Activated CD4-positive, alpha-beta memory T cell treated with anti-CD3 and anti-CD28 coated beads for 36 hours (primary cell): ENCODE data around the gene UPB1. TPM values are rescaled to one million over a fixed set of nuclear protein-coding genes. Genes with fewer than 3 reads are reported as not detected.

Source experiments
- CTCF ChIA-PET: fragments of 350-600 bp; sonication (Branson Sonifier 250); formaldehyde crosslinking; loops from one replicate; lab custom pipeline; 2021; ENCODE audit warnings: antibody characterized with exemption, inconsistent platforms; lab: Charles Lee
- POLR2A ChIA-PET: fragments of 350-600 bp; sonication (Branson Sonifier 250); formaldehyde crosslinking; loops from one replicate; lab custom pipeline; 2021; ENCODE audit warnings: antibody characterized with exemption; lab: Charles Lee
- DNase-seq: peaks from one replicate; pipeline ENCODE4 v3.0.0-alpha.2; 2020
- H3K27ac Mint-ChIP-seq: one replicate; pipeline ENCODE4 v1.8.0; 2021; ENCODE audit warnings: mixed read lengths
- H3K27me3 Mint-ChIP-seq: one replicate; pipeline ENCODE4 v1.8.0; 2021; ENCODE audit warnings: mixed read lengths
- H3K36me3 Mint-ChIP-seq: one replicate; pipeline ENCODE4 v1.8.0; 2021; ENCODE audit warnings: mixed read lengths
- H3K4me1 Mint-ChIP-seq: one replicate; pipeline ENCODE4 v1.8.0; 2021; ENCODE audit warnings: low read depth, mixed read lengths
- H3K4me3 Mint-ChIP-seq: one replicate; pipeline ENCODE4 v1.8.0; 2021; ENCODE audit warnings: mild to moderate bottlenecking, mixed read lengths
- H3K9me3 Mint-ChIP-seq: one replicate; pipeline ENCODE4 v1.8.0; 2021; ENCODE audit warnings: mixed read lengths
- intact Hi-C: fragments of 100-400 bp; cut with micrococcal nuclease; formaldehyde crosslinking; loops from one replicate; pipeline ENCODE4 v1.15.1; 2023
- total RNA-seq, 2 experiments: library from RNA; stranded (reverse); gene quantifications; one replicate each; pipeline ENCODE4 v1.2.3, GENCODE V29; 2021

The UPB1 gene
- total RNA-seq, 2 experiments from 2014 or later = 0.19 to 0.31 TPM

- no peak overlapping the region for H3K27ac Mint-ChIP-seq
These were observed 3.7 kb downstream of the UPB1 start for GRCh38 chr22:24498824-24499223.

GRCh38 chr22:24499706-24500276 is 4.7 kb downstream of the UPB1 start:
- H3K36me3 Mint-ChIP-seq = no peaks in the 10 kb centered on the region
- ChIA-PET POLR2A (no interaction called here), CTCF (interaction anchor here (10.7 kb wide), 1 partner anchor 76 kb away, joined by 102 read pairs; the partner anchor contains the start of gene ADORA2A)
- no peak overlapping the region for H3K27ac Mint-ChIP-seq
- intact Hi-C loops = no loop called here
- peaks cover 7% of the 10 kb centered on the region for H3K4me1 Mint-ChIP-seq
- no peak overlapping the region for H3K4me3 Mint-ChIP-seq
- no peaks in the 10 kb centered on the region for H3K9me3 Mint-ChIP-seq
- H3K27me3 Mint-ChIP-seq = peaks cover 6% of the 10 kb centered on the region
- DNase-seq = no peak

More at GRCh38 chr22:24498824-24499223, 3.7 kb downstream of the UPB1 start:
- Mint-ChIP-seq H3K36me3 (no peaks in the 10 kb centered on the region), H3K4me3 (no peak overlapping the region), H3K27me3 (peaks cover 10% of the 10 kb centered on the region), H3K9me3 (no peaks in the 10 kb centered on the region), H3K4me1 (peaks cover 7% of the 10 kb centered on the region)
- DNase-seq = no peak
- CTCF ChIA-PET = interaction anchor here (0.7 to 3.7 kb wide), 2 partner anchors 61 to 76 kb away, joined by 3 to 12 read pairs; no protein-coding TSS in a partner anchor
- intact Hi-C loops = no loop called here
- POLR2A ChIA-PET = no interaction called here

- peaks cover 7% of the 10 kb centered on the region for H3K4me1 Mint-ChIP-seq
- POLR2A ChIA-PET = no interaction called here
These were observed 5.2 kb downstream of the UPB1 start for GRCh38 chr22:24500277-24500820.

GRCh38 chr22:24501301-24502005 is 6.3 kb downstream of the UPB1 start:
- POLR2A ChIA-PET = no interaction called here
- CTCF ChIA-PET = interaction anchor here (1.1 to 10.7 kb wide), 4 partner anchors 20 to 92 kb away, joined by 3 to 102 read pairs (median 6); partner anchors contain the start of gene ADORA2A
- peaks cover 7% of the 10 kb centered on the region for H3K4me1 Mint-ChIP-seq
- DNase-seq = no peak
- H3K9me3 Mint-ChIP-seq = no peaks in the 10 kb centered on the region
- intact Hi-C loops = no loop called here
- no peaks in the 10 kb centered on the region for H3K27me3 Mint-ChIP-seq
- H3K4me3 Mint-ChIP-seq = no peak overlapping the region
- H3K27ac Mint-ChIP-seq = no peak overlapping the region
- no peaks in the 10 kb centered on the region for H3K36me3 Mint-ChIP-seq

More at GRCh38 chr22:24500277-24500820, 5.2 kb downstream of the UPB1 start:
- no peak for DNase-seq
- H3K4me3 Mint-ChIP-seq = no peak overlapping the region
- CTCF ChIA-PET = interaction anchor here (10.7 kb wide), 1 partner anchor 76 kb away, joined by 102 read pairs; the partner anchor contains the start of gene ADORA2A
- no peaks in the 10 kb centered on the region for H3K9me3 Mint-ChIP-seq
- no peak overlapping the region for H3K27ac Mint-ChIP-seq
- no peaks in the 10 kb centered on the region for H3K36me3 Mint-ChIP-seq
- H3K27me3 Mint-ChIP-seq = peaks cover under 1% of the 10 kb centered on the region
- intact Hi-C loops = no loop called here

DNA sequence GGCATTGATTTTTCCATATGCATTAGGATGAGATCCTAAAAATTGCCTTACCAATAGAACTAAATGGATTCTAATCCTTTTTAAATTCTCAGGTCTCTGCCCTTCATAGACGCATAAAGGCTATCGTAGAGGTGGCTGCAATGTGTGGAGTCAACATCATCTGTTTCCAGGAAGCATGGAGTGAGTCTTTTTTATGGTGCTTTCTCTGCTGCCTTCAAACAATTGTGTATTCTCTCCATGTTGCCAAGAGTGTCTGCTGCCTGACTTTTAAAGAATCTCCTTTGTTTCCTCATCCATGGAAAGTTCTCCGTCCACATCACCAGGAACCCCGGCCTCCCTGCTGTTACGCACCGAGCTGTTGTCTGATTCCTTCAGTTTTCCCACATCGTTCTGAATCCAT is 6.9 kb downstream of the UPB1 start:
- Mint-ChIP-seq H3K27me3 (no peaks in the 10 kb centered on the region), H3K27ac (no peak overlapping the region), H3K36me3 (no peaks in the 10 kb centered on the region), H3K4me1 (peaks cover 7% of the 10 kb centered on the region), H3K4me3 (no peak overlapping the region), H3K9me3 (no peaks in the 10 kb centered on the region)
- DNase-seq = no peak
- CTCF ChIA-PET = interaction anchor here (0.9 to 10.7 kb wide), 11 partner anchors 9 to 93 kb away, joined by 3 to 102 read pairs (median 6); partner anchors contain the start of gene ADORA2A
- POLR2A ChIA-PET = no interaction called here
- intact Hi-C loops = no loop called here

GRCh38 chr22:24502541-24502940 is 7.4 kb downstream of the UPB1 start:
- POLR2A ChIA-PET = no interaction called here
- H3K4me3 Mint-ChIP-seq = no peak overlapping the region
- H3K27ac Mint-ChIP-seq = no peak overlapping the region
- peaks cover 7% of the 10 kb centered on the region for H3K4me1 Mint-ChIP-seq
- H3K27me3 Mint-ChIP-seq = no peaks in the 10 kb centered on the region
- no peaks in the 10 kb centered on the region for H3K9me3 Mint-ChIP-seq
- CTCF ChIA-PET = interaction anchor here (0.6 to 10.7 kb wide), 13 partner anchors 8 to 93 kb away, joined by 3 to 102 read pairs (median 5); partner anchors contain the start of gene ADORA2A
- H3K36me3 Mint-ChIP-seq = no peaks in the 10 kb centered on the region
- no peak for DNase-seq
- intact Hi-C loops = no loop called here

- POLR2A ChIA-PET = no interaction called here
- CTCF ChIA-PET = interaction anchor here (0.8 to 10.7 kb wide), 13 partner anchors 7 to 87 kb away, joined by 3 to 102 read pairs (median 5); partner anchors contain the start of gene ADORA2A
- H3K27ac Mint-ChIP-seq = no peak overlapping the region
These were observed 8.2 kb downstream of the UPB1 start for GRCh38 chr22:24503137-24503842.

DNA sequence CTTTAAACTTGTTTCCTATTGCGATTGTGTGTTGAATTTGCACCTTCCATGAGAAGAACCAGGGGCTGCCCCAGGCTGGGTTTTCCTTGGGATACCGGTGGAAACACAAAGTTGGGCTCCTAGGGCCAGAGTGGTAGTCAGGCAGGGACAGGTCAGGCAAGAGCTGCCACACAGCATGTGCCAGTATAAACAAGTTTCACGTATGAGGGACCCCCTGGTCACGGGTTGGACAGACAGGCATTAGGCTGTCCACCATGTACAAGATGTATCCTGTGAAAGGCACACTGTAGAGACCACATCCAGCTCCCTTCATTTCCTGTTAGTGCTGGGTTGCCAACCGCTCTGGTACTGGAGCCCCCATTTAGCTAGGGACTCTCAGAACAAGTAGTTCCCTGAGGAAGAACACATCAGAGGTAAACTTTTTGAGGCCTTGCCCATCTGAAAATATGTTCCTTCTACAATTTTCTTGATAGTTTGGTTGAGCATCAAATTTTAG is 8.8 kb downstream of the UPB1 start:
- Mint-ChIP-seq H3K36me3 (no peaks in the 10 kb centered on the region), H3K27me3 (no peaks in the 10 kb centered on the region), H3K27ac (no peak overlapping the region), H3K4me3 (no peak overlapping the region), H3K9me3 (no peaks in the 10 kb centered on the region), H3K4me1 (peaks cover 7% of the 10 kb centered on the region)
- intact Hi-C loops = loop anchor here (1.0 kb wide), 2 partner anchors 83 to 179 kb away; no protein-coding TSS in a partner anchor
- CTCF ChIA-PET = interaction anchor here (0.8 to 10.7 kb wide), 8 partner anchors 19 to 87 kb away, joined by 3 to 102 read pairs (median 4); partner anchors contain the start of gene ADORA2A
- POLR2A ChIA-PET = no interaction called here
- no peak for DNase-seq

More at GRCh38 chr22:24503137-24503842, 8.2 kb downstream of the UPB1 start:
- intact Hi-C loops = loop anchor here (1.0 kb wide), 2 partner anchors 82 to 178 kb away; no protein-coding TSS in a partner anchor
- Mint-ChIP-seq H3K36me3 (no peaks in the 10 kb centered on the region), H3K9me3 (no peaks in the 10 kb centered on the region), H3K4me3 (no peak overlapping the region), H3K27me3 (no peaks in the 10 kb centered on the region), H3K4me1 (peaks cover 7% of the 10 kb centered on the region)
- peak; percentile 79 for DNase-seq

GRCh38 chr22:24504540-24504939 is 9.4 kb downstream of the UPB1 start:
- Mint-ChIP-seq H3K4me1 (peaks cover 7% of the 10 kb centered on the region), H3K27ac (no peak overlapping the region), H3K36me3 (no peaks in the 10 kb centered on the region), H3K4me3 (no peak overlapping the region), H3K9me3 (no peaks in the 10 kb centered on the region), H3K27me3 (no peaks in the 10 kb centered on the region)
- ChIA-PET CTCF (interaction anchor here (0.8 to 10.7 kb wide), 6 partner anchors 18 to 87 kb away, joined by 3 to 102 read pairs (median 4); partner anchors contain the start of gene ADORA2A), POLR2A (no interaction called here)
- no peak for DNase-seq
- intact Hi-C loops = no loop called here

DNA sequence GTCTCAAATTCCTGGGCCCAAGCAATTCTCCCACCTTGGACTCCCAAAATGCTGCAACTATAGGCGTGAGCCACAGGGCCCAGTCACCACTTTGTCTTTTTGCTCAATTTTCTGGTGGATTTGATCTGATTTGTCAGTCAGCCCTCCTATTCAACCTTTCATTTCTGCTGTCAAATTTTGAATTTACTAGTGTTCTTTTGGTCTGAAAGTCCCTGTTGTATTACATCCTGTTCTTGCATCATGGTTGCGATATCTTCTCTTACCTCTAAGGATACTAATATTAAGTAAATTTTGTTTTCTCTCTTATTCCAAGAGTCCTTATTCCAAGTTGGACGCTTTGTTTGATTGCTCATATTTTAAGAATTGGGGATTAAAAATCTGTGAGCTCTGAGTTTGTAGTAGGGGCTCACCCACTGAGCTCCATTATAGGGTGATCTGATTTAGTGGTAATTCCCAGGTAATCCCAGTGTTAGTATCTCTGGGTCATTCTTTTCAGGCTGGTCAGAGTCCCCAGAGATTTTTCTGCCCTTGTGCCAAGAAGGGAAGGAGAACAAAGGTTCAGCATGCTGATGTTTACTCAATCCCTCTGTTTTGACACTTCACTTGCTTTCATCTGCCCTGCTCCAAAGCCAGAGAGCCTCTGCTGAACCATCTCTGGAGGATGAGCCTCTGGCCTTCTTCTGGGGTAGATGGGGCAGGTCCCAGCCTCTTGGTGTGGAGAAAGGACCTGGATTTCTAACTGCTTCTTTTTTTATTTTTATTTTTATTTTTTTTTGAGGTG is 10.0 kb downstream of the UPB1 start:
- Mint-ChIP-seq H3K27ac (no peak overlapping the region), H3K9me3 (no peaks in the 10 kb centered on the region), H3K36me3 (no peaks in the 10 kb centered on the region), H3K4me1 (peaks cover 7% of the 10 kb centered on the region), H3K27me3 (no peaks in the 10 kb centered on the region), H3K4me3 (no peak overlapping the region)
- intact Hi-C loops = no loop called here
- POLR2A ChIA-PET = no interaction called here
- no peak for DNase-seq
- CTCF ChIA-PET = interaction anchor here (1.4 to 10.7 kb wide), 2 partner anchors 18 to 81 kb away, joined by 5 to 102 read pairs; partner anchors contain the start of gene ADORA2A
